K562 (cell line): ENCODE measurements around the gene AAMDC. TPM values are rescaled to one million over a fixed set of nuclear protein-coding genes. Genes with fewer than 3 reads are reported as not detected.
"Not testable (repeated sequence)": the region's sequence is repeated elsewhere in the genome, so short reads cannot be mapped to it uniquely, and the experiment has no call there.

Experiments used
- ATAC-seq: fragments of 200-7000 bp; cut with Tn5 transposase; 3 replicates; pipeline ENCODE4 v1.9.1; 2020; ENCODE audit warnings: moderate library complexity
- BruUV-seq: library from RNA; stranded (reverse); fragments of 400-500 nt; replicated peaks from 2 replicates; lab custom pipeline; 2021; lab: Mats Ljungman, UMichigan
- CTCF ChIA-PET: fragments of 300-600 bp; formaldehyde crosslinking; extraction: SDS; loops from one replicate; lab custom pipeline; 2021; ENCODE audit warnings: low intra/inter-chr PET ratio; lab: Yijun Ruan, JAX
- POLR2A ChIA-PET: fragments of 300-600, 350-650 bp; sonication (Branson Sonifier 250); formaldehyde crosslinking; extraction: SDS; loops from one replicate; lab custom pipeline; 2021; ENCODE audit warnings: antibody characterized with exemption, inconsistent platforms; lab: Yijun Ruan, JAX
- DNase-seq, 4 experiments: peaks; one replicate each; pipeline versions ENCODE4 v3.0.0 to v3.0.0-alpha.2; 2011 to 2018; ENCODE audit warnings: low spot score in 3 of 4, mixed read lengths in 3 of 4; ENCODE audit errors: extremely low read depth in 1 of 4
- FAIRE-seq: peaks from 2 replicates; lab custom pipeline; 2011; peaks lifted over from hg19 to GRCh38; lab: Jason Lieb, UNC
- H2AFZ ChIP-seq: 2 replicates; pipeline ENCODE4 v1.6.0; 2011; ENCODE audit warnings: low read depth, low read length, control low read depth, inconsistent platforms
- H3K27ac ChIP-seq: fragments of 200-600 bp; 3 replicates; pipeline ENCODE4 v1.8.0; 2011; ENCODE audit warnings: low read depth, mild to moderate bottlenecking, control low read depth, inconsistent platforms, low read length, moderate library complexity, mixed read lengths; ENCODE audit errors: extremely low read depth
- H3K27me3 ChIP-seq, 2 experiments: fragments of 300-600 bp in 1 of 2; 2 replicates in 1 of 2; 3 replicates in 1 of 2; pipeline versions ENCODE4 v1.6.0 to v1.8.0; 2011; ENCODE audit warnings: inconsistent platforms in 2 of 2, low read length in 2 of 2, mild to moderate bottlenecking in 1 of 2, mixed read lengths in 1 of 2, moderate library complexity in 1 of 2; ENCODE audit not compliant: control insufficient read depth in 2 of 2, insufficient read depth in 2 of 2
- H3K36me3 ChIP-seq: fragments of 300-600 bp; 3 replicates; pipeline ENCODE4 v1.8.0; 2011; ENCODE audit warnings: mild to moderate bottlenecking, low read length, inconsistent platforms; ENCODE audit not compliant: control insufficient read depth, insufficient read depth
- H3K4me1 ChIP-seq, 2 experiments: fragments of 200-600 bp in 1 of 2; replicated peaks in 1 of 2; 2 replicates in 1 of 2; 3 replicates in 1 of 2; pipeline versions ENCODE4 v1.5.1 to v1.8.0; 2011; ENCODE audit warnings: inconsistent platforms in 2 of 2, low read length in 2 of 2, mild to moderate bottlenecking in 1 of 2, mixed read lengths in 1 of 2, moderate library complexity in 1 of 2; ENCODE audit not compliant: control insufficient read depth in 2 of 2, insufficient read depth in 2 of 2
- H3K4me2 ChIP-seq: 2 replicates; pipeline ENCODE4 v1.6.1; 2011; ENCODE audit warnings: low read length, control low read depth, inconsistent platforms, mixed read lengths; ENCODE audit not compliant: insufficient read depth
- H3K4me3 ChIP-seq: fragments of 200-600 bp; sonication (generic), shearing (Covaris generic); 2 replicates; pipeline ENCODE4 v1.5.1; 2016; ENCODE audit warnings: control low read depth, inconsistent platforms
- H3K79me2 ChIP-seq: fragments of 200-600 bp; 3 replicates; pipeline ENCODE4 v1.8.0; 2011; ENCODE audit warnings: low read length, inconsistent platforms; ENCODE audit not compliant: control insufficient read depth, insufficient read depth
- H3K9ac ChIP-seq, 2 experiments: 2 replicates each; pipeline versions ENCODE4 v1.6.0 to v1.6.1; 2011; ENCODE audit warnings: low read depth in 2 of 2, low read length in 2 of 2, control low read depth in 1 of 2, inconsistent platforms in 1 of 2, mild to moderate bottlenecking in 1 of 2, mixed read lengths in 1 of 2; ENCODE audit not compliant: insufficient read depth in 1 of 2
- H3K9me1 ChIP-seq: one replicate; pipeline ENCODE4 v1.6.0; 2011; ENCODE audit warnings: inconsistent platforms, mild to moderate bottlenecking, low read length, moderate library complexity; ENCODE audit not compliant: control insufficient read depth, insufficient read depth
- H3K9me3 ChIP-seq: replicated peaks from 2 replicates; pipeline ENCODE4 v1.5.1; 2011; ENCODE audit warnings: low read depth, low read length, inconsistent platforms; ENCODE audit not compliant: control insufficient read depth, insufficient read depth
- H4K20me1 ChIP-seq: replicated peaks from 2 replicates; pipeline ENCODE4 v1.6.1; 2011; ENCODE audit warnings: low read length, inconsistent platforms, mixed read lengths; ENCODE audit not compliant: control insufficient read depth, insufficient read depth
- EZH2 ChIP-seq: IDR thresholded peaks from 2 replicates; pipeline ENCODE4 v1.6.1; 2012; ENCODE audit warnings: low read depth, mild to moderate bottlenecking, inconsistent platforms, low read length, borderline replicate concordance
- MEIS2 ChIP-seq: fragments of 450-650 bp; IDR thresholded peaks from 2 replicates; pipeline ENCODE4 v1.6.1; 2014; ENCODE audit warnings: mild to moderate bottlenecking; ENCODE audit not compliant: partially characterized antibody
- NCOA2 ChIP-seq, 2 experiments: fragments of 450-650 bp; IDR thresholded peaks; 2 replicates each; pipeline ENCODE4 v1.6.1; 2018; ENCODE audit warnings: mild to moderate bottlenecking in 2 of 2, moderate library complexity in 1 of 2; ENCODE audit not compliant: partially characterized antibody in 2 of 2
- TRIM24 ChIP-seq, 2 experiments: fragments of 450-650 bp; IDR thresholded peaks; 2 replicates each; pipeline ENCODE4 v1.6.1; 2016
- TSC22D4 ChIP-seq: fragments of 450-650 bp; IDR thresholded peaks from 2 replicates; pipeline ENCODE4 v1.6.1; 2016; ENCODE audit warnings: missing genetic modification characterization, missing biosample characterization, control low read depth
- ZC3H11A ChIP-seq: IDR thresholded peaks from 2 replicates; pipeline ENCODE4 v1.6.1; 2012; ENCODE audit warnings: low read depth, low read length, improper control_type of control experiment
- ZNF121 ChIP-seq: sonication (generic); formaldehyde crosslinking; conservative IDR thresholded peaks from 2 replicates; pipeline ENCODE4 v1.8.0; 2022; ENCODE audit warnings: missing genetic modification reagents
- ZNF431 ChIP-seq: sonication (generic); formaldehyde crosslinking; IDR thresholded peaks from 2 replicates; pipeline ENCODE4 v1.8.0; 2022; ENCODE audit warnings: mild to moderate bottlenecking, missing genetic modification reagents
- WGBS: fragments of 100-300 bp; shearing (Covaris generic); methylation state at CpG from one replicate; pipeline ENCODE4 v1.1.6; 2016; ENCODE audit warnings: low coverage, mixed read lengths; ENCODE audit not compliant: insufficient coverage; ENCODE audit errors: missing lambda C conversion rate; 5-methylcytosine and 5-hydroxymethylcytosine counted together
- in situ Hi-C: fragments of 300-500 bp; cut with MboI; formaldehyde crosslinking; loops from 4 replicates; pipeline ENCODE4 v1.15.0; 2018; ENCODE audit warnings: inconsistent platforms, mixed read lengths
- intact Hi-C: fragments of 100-400 bp; cut with micrococcal nuclease; formaldehyde crosslinking; loops from 2 replicates; pipeline ENCODE4 v1.14.2; 2022
- polyA plus RNA-seq, 8 experiments: library from polyadenylated mRNA; depleted of rRNA in 4 of 8; stranded (reverse) in 5 of 8; unstranded in 3 of 8; fragments of >200 nt; fragmentation: Nextera tagmentation in 2 of 8; fragmentation: Illumina TruSeq in 1 of 8; extraction: Ambion mirVana in 2 of 8; extraction: Trizol in 1 of 8; gene quantifications; 2 replicates each; pipeline versions ENCODE4 v1.2.1 to v1.2.3, GENCODE V29; 2011 to 2014; ENCODE audit warnings: inconsistent platforms in 1 of 8, missing spikeins in 1 of 8
- total RNA-seq, 7 experiments: library from RNA; depleted of rRNA in 6 of 7; stranded (reverse); fragments of >200 nt in 6 of 7; fragmentation: Illumina TruSeq in 2 of 7; extraction: Trizol in 2 of 7; gene quantifications; 2 replicates each; pipeline versions ENCODE4 v1.2.1 to v1.2.3, GENCODE V29; 2011 to 2021; ENCODE audit warnings: low replicate concordance in 1 of 7
- TF ChIP-seq, protein P1 (sequence below): fragments of 450-650 bp; formaldehyde crosslinking; conservative IDR thresholded peaks from 2 replicates; pipeline ENCODE4 v1.4.0; 2022; ENCODE audit warnings: mild to moderate bottlenecking, missing genetic modification characterization
- TF ChIP-seq, protein P2 (sequence below), 2 experiments: fragments of 450-650 bp in 1 of 2; sonication (generic) in 1 of 2; formaldehyde crosslinking in 1 of 2; IDR thresholded peaks in 1 of 2; conservative IDR thresholded peaks in 1 of 2; 2 replicates each; pipeline versions ENCODE4 v1.6.1 to v1.8.1; 2016 to 2023; ENCODE audit warnings: mild to moderate bottlenecking in 2 of 2, moderate library complexity in 2 of 2, inconsistent platforms in 1 of 2, missing genetic modification reagents in 1 of 2
- TF ChIP-seq, protein P3 (sequence below): sonication (generic); formaldehyde crosslinking; IDR thresholded peaks from 2 replicates; pipeline ENCODE4 v1.8.0; 2022; ENCODE audit warnings: mild to moderate bottlenecking, missing genetic modification reagents, borderline replicate concordance

Gene AAMDC
- total and polyA plus RNA-seq, 9 of the 15 experiments (the other 6 are each of a cell fraction or from before 2014, with no cell fraction given), result 10.4 to 40.6 (median 15.6) TPM

DNA sequence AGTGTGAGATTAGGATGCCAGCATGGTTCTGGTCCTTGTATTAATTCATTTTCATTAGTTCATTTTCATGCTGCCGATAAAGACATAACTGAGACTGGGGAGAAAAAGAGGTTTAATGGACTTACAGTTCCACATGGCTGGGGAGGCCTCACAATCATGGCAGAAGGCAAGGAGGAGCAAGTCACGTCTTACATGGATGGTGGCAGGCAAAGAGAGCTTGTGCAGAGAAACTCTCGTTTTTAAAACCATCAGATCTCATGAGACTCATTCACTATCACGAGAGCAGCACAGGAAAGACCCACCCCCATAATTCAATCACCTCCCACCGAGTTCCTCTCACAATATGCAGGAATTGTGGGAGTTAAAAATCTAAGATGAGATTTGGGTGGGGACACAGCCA is 22.8 kb downstream of the AAMDC start:
- H3K27ac ChIP-seq, ATAC-seq, H3K27me3 ChIP-seq, H3K9me1 ChIP-seq, POLR2A ChIA-PET, in situ Hi-C loops, H3K4me3 ChIP-seq, H3K79me2 ChIP-seq, H3K36me3 ChIP-seq, H3K9me3 ChIP-seq, BruUV-seq, CTCF ChIA-PET, DNase-seq, H2AFZ ChIP-seq, intact Hi-C loops, H4K20me1 ChIP-seq, H3K9ac ChIP-seq, H3K4me1 ChIP-seq, H3K4me2 ChIP-seq, FAIRE-seq: not testable (repeated sequence)
- TF ChIP-seq ZNF431 (CRISPR knock-in tag), result peak; percentile 96
- 24% methylated on average over 5 of the region's 5 CpGs for WGBS

DNA sequence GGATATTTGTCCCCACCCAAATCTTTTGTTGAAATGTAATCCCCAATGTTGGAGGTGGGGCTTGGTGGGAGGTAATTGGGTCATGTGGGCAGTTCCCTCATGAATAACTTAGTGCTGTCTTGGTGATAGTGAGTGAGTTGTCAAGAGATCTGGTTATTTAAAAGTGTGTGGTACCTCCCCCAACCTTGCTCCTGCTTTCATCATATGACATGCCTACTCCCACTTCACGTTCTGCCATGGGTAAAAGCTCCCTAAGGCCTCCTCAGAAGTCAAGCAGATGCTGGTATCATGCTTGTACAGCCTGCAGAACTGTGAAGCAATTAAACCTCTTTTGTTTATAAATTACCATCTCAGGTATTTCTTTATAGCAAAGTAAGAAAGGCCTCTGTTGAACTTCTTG is 30.6 kb downstream of the AAMDC start:
- Histone ChIP-seq H3K9me1 (no peaks in the 10 kb centered on the region), H3K9ac (no peak overlapping the region), H3K4me1 (no peaks in the 10 kb centered on the region), H3K9me3 (peaks cover 8% of the 10 kb centered on the region; the same call in 1 of the 2 replicates), H3K4me3 (no peak overlapping the region), H3K4me2 (no peak overlapping the region), H2AFZ (no peak overlapping the region), H3K36me3 (no peaks in the 10 kb centered on the region), H4K20me1 (no peaks in the 10 kb centered on the region), H3K79me2 (no peaks in the 10 kb centered on the region), H3K27ac (no peak overlapping the region), H3K27me3 (no peaks in the 10 kb centered on the region)
- no peak for DNase-seq
- intact Hi-C loops, result no loop called here
- no TSS peak for BruUV-seq
- no peak for FAIRE-seq
- in situ Hi-C loops, result no loop called here
- ChIA-PET CTCF (no interaction called here), POLR2A (interaction anchor here (0.6 kb wide), 1 partner anchor 227 kb away, joined by 3 read pairs; no protein-coding TSS in a partner anchor)
- peak; percentile 83 for ATAC-seq
- WGBS, result 17% methylated on average over 1 of the region's 1 CpG
- no peak for TF ChIP-seq TSC22D4 (tag)
- no peak for TF ChIP-seq ZNF121 (CRISPR knock-in tag)
- TF ChIP-seq MEIS2, result peak; percentile 28
- TF ChIP-seq, protein P1, sequence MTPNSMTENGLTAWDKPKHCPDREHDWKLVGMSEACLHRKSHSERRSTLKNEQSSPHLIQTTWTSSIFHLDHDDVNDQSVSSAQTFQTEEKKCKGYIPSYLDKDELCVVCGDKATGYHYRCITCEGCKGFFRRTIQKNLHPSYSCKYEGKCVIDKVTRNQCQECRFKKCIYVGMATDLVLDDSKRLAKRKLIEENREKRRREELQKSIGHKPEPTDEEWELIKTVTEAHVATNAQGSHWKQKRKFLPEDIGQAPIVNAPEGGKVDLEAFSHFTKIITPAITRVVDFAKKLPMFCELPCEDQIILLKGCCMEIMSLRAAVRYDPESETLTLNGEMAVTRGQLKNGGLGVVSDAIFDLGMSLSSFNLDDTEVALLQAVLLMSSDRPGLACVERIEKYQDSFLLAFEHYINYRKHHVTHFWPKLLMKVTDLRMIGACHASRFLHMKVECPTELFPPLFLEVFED (CRISPR knock-in tag), result no peak
- TF ChIP-seq TRIM24 (IDR thresholded peaks at IDR 0.05), result peak; percentile 75 to 82; a peak in 2 of 4 replicates
- TF ChIP-seq ZC3H11A, result no peak
- no peak for TF ChIP-seq EZH2
- TF ChIP-seq, protein P2, sequence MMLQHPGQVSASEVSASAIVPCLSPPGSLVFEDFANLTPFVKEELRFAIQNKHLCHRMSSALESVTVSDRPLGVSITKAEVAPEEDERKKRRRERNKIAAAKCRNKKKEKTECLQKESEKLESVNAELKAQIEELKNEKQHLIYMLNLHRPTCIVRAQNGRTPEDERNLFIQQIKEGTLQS (IDR thresholded peaks at IDR 0.05), result peak; percentile 39; the same call in 1 of the 2 replicates
- TF ChIP-seq, protein P2 (CRISPR knock-in tag; conservative IDR thresholded peaks at IDR 0.05), result no peak
- TF ChIP-seq, protein P3, sequence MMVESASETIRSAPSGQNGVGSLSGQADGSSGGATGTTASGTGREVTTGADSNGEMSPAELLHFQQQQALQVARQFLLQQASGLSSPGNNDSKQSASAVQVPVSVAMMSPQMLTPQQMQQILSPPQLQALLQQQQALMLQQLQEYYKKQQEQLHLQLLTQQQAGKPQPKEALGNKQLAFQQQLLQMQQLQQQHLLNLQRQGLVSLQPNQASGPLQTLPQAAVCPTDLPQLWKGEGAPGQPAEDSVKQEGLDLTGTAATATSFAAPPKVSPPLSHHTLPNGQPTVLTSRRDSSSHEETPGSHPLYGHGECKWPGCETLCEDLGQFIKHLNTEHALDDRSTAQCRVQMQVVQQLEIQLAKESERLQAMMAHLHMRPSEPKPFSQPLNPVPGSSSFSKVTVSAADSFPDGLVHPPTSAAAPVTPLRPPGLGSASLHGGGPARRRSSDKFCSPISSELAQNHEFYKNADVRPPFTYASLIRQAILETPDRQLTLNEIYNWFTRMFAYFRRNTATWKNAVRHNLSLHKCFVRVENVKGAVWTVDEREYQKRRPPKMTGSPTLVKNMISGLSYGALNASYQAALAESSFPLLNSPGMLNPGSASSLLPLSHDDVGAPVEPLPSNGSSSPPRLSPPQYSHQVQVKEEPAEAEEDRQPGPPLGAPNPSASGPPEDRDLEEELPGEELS (CRISPR knock-in tag), result no peak
- TF ChIP-seq NCOA2 (IDR thresholded peaks at IDR 0.05; ENCODE audit: partially characterized antibody in 2 of 2), result no peak
